Vagina (tissue), 2 donors: Measurements from ENCODE around the gene STH.

ENCODE experiments used
- POLR2A ChIP-seq, 2 donors: fragments of 450-650 bp; IDR thresholded peaks; one replicate each; pipeline ENCODE4 v1.6.1; 2017; ENCODE audit warnings: antibody characterized with exemption in 2 of 2, mild to moderate bottlenecking in 2 of 2, moderate library complexity in 2 of 2
- POLR2AphosphoS5 ChIP-seq, 2 donors: sonication (generic); formaldehyde crosslinking; IDR thresholded peaks; one replicate each; pipeline ENCODE4 v1.9.0; 2017; ENCODE audit warnings: antibody characterized with exemption in 2 of 2, mild to moderate bottlenecking in 2 of 2, low read depth in 1 of 2; ENCODE audit not compliant: insufficient read depth in 1 of 2
- TF ChIP-seq, protein P1 (sequence below), 3 experiments: fragments of 450-650 bp in 2 of 3; fragments of 200-600 bp in 1 of 3; sonication (generic) in 1 of 3; IDR thresholded peaks; one replicate each; pipeline ENCODE4 v1.5.1; 2017 to 2019; ENCODE audit warnings: antibody characterized with exemption in 3 of 3, mild to moderate bottlenecking in 2 of 3, moderate library complexity in 2 of 3

GRCh38 chr17:45992175-45992574 lies 6.9 kb upstream of the STH start:
- TF ChIP-seq, protein P1, sequence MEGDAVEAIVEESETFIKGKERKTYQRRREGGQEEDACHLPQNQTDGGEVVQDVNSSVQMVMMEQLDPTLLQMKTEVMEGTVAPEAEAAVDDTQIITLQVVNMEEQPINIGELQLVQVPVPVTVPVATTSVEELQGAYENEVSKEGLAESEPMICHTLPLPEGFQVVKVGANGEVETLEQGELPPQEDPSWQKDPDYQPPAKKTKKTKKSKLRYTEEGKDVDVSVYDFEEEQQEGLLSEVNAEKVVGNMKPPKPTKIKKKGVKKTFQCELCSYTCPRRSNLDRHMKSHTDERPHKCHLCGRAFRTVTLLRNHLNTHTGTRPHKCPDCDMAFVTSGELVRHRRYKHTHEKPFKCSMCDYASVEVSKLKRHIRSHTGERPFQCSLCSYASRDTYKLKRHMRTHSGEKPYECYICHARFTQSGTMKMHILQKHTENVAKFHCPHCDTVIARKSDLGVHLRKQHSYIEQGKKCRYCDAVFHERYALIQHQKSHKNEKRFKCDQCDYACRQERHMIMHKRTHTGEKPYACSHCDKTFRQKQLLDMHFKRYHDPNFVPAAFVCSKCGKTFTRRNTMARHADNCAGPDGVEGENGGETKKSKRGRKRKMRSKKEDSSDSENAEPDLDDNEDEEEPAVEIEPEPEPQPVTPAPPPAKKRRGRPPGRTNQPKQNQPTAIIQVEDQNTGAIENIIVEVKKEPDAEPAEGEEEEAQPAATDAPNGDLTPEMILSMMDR (IDR thresholded peaks at IDR 0.05) = no peak
- TF ChIP-seq POLR2AphosphoS5 (IDR thresholded peaks at IDR 0.05; ENCODE audit: insufficient read depth in 1 of 2, low read depth in 1 of 2) (no peak), POLR2A (IDR thresholded peaks at IDR 0.05) (no peak)
